Measurements from ENCODE around the gene PRAMEF10. TPM values are rescaled to one million over a fixed set of nuclear protein-coding genes. Genes with fewer than 3 reads are reported as not detected.
"Not testable (repeated sequence)": the region's sequence is repeated elsewhere in the genome, so short reads cannot be mapped to it uniquely, and the experiment has no call there.

Gene PRAMEF10
- total and polyA plus RNA-seq, 7 donors = not detected

DNA sequence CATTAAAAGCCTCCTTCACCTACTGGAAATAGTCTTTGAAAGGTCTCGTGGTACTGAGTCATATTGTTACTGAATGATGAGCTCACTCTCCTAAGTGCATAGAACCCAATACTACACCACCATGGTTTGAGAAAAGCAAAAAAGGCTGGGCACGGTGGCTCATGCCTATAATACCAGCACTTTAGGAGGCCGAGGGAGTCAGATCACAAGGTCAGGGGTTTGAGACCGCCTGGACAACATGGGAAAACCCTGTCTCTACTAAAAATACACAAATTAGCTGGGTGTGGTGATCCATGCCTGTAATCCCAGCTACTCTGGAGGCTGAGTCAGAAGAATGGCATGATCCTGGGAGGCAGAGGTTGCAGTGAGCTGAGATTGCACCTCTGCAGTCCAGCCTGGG lies 46.3 kb downstream of the PRAMEF10 start:
- H3K4me3 ChIP-seq = no peak overlapping the region
- DNase-seq (no peak), ATAC-seq (no peak)
- TF ChIP-seq, protein P1, sequence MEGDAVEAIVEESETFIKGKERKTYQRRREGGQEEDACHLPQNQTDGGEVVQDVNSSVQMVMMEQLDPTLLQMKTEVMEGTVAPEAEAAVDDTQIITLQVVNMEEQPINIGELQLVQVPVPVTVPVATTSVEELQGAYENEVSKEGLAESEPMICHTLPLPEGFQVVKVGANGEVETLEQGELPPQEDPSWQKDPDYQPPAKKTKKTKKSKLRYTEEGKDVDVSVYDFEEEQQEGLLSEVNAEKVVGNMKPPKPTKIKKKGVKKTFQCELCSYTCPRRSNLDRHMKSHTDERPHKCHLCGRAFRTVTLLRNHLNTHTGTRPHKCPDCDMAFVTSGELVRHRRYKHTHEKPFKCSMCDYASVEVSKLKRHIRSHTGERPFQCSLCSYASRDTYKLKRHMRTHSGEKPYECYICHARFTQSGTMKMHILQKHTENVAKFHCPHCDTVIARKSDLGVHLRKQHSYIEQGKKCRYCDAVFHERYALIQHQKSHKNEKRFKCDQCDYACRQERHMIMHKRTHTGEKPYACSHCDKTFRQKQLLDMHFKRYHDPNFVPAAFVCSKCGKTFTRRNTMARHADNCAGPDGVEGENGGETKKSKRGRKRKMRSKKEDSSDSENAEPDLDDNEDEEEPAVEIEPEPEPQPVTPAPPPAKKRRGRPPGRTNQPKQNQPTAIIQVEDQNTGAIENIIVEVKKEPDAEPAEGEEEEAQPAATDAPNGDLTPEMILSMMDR (IDR thresholded peaks at IDR 0.05) = no peak
- H3K27me3 ChIP-seq (ENCODE audit: insufficient read depth in 3 of 3, low read length in 2 of 3) = no peaks in the 10 kb centered on the region
- WGBS, 3 donors = 58 to 64% (median 62%) methylated on average over 4 of the region's 4 CpGs
- H3K27ac ChIP-seq = no peak overlapping the region
- H3K36me3 ChIP-seq (ENCODE audit: insufficient read depth in 1 of 2, low read depth in 1 of 2) = no peaks in the 10 kb centered on the region
- no peaks in the 10 kb centered on the region for H3K4me1 ChIP-seq
- intact Hi-C loops (cut with DNase I) = no loop called here
- no peaks in the 10 kb centered on the region for H3K9me3 ChIP-seq

DNA sequence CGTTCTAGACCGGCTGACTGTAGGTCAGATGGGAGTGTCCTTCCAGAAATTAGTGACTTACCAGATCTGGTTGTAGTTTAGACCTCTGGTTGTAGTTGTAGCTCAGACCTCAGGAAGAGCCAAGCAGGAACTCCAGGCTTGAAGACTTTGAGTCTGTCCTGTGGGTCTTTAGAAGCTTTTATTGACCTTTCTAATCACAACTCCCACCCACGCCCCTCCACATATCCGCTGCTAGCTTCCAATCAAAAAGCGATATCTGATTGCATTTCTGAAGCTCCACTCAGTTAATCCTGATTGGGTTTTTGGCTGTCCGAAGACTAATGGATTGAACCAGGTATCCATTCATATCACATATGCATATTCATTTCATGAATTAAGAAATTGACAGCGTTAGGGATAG lies 49.5 kb downstream of the PRAMEF10 start, which contains the start of gene HNRNPCL1:
Gene HNRNPCL1 (minus strand): TSS at position 101 of the 400 bp plus-strand sequence. CDS start 431 bp downstream, outside the sequence.
- ATAC-seq; H3K4me3 ChIP-seq; DNase-seq; H3K4me1 ChIP-seq; H3K36me3 ChIP-seq (ENCODE audit: insufficient read depth in 1 of 2, low read depth in 1 of 2); intact Hi-C loops (cut with DNase I); H3K27me3 ChIP-seq (ENCODE audit: insufficient read depth in 3 of 3, low read length in 2 of 3); H3K9me3 ChIP-seq; H3K27ac ChIP-seq: not testable (repeated sequence)
- WGBS, 3 donors = 83 to 88% (median 86%) methylated on average over 7 of the region's 7 CpGs

Other genes starting within 250 kb of the PRAMEF10 start
- not detected for gene AADACL3, start 182.2 kb downstream of the PRAMEF10 start, total RNA-seq
- not detected for gene AADACL3, start 182.2 kb downstream of the PRAMEF10 start, polyA plus RNA-seq
- not detected for gene CFAP107, start 152.1 kb downstream of the PRAMEF10 start, total RNA-seq
- under 1 TPM in 1 of 3 donors, not detected in 2; 0.04 TPM for gene CFAP107, start 152.1 kb downstream of the PRAMEF10 start, polyA plus RNA-seq
- gene PRAMEF12, start 124.5 kb downstream of the PRAMEF10 start, total RNA-seq = not detected
- not detected for gene PRAMEF12, start 124.5 kb downstream of the PRAMEF10 start, polyA plus RNA-seq
- not detected for gene PRAMEF1, start 106.9 kb downstream of the PRAMEF10 start, total RNA-seq
- gene PRAMEF1, start 106.9 kb downstream of the PRAMEF10 start, polyA plus RNA-seq = not detected
- gene PRAMEF11, start 66.9 kb downstream of the PRAMEF10 start, total RNA-seq = not detected
- not detected for gene PRAMEF11, start 66.9 kb downstream of the PRAMEF10 start, polyA plus RNA-seq
- not detected for gene HNRNPCL1, start 49.5 kb downstream of the PRAMEF10 start, total RNA-seq
- not detected for gene HNRNPCL1, start 49.5 kb downstream of the PRAMEF10 start, polyA plus RNA-seq
- not detected for gene PRAMEF2, start 41.2 kb downstream of the PRAMEF10 start, total RNA-seq
- gene PRAMEF2, start 41.2 kb downstream of the PRAMEF10 start, polyA plus RNA-seq = not detected
- gene PRAMEF4, start 12.1 kb downstream of the PRAMEF10 start, total RNA-seq = not detected
- not detected for gene PRAMEF4, start 12.1 kb downstream of the PRAMEF10 start, polyA plus RNA-seq
- not detected for gene PRAMEF7, start 18.3 kb upstream of the PRAMEF10 start, total RNA-seq
- not detected for gene PRAMEF7, start 18.3 kb upstream of the PRAMEF10 start, polyA plus RNA-seq
- not detected for gene PRAMEF6, start 49.3 kb upstream of the PRAMEF10 start, total RNA-seq
- gene PRAMEF6, start 49.3 kb upstream of the PRAMEF10 start, polyA plus RNA-seq = not detected
- gene PRAMEF27, start 158.3 kb upstream of the PRAMEF10 start, total RNA-seq = not detected
- not detected for gene PRAMEF27, start 158.3 kb upstream of the PRAMEF10 start, polyA plus RNA-seq
- gene HNRNPCL3, start 162.5 kb upstream of the PRAMEF10 start, total RNA-seq = not detected
- gene HNRNPCL3, start 162.5 kb upstream of the PRAMEF10 start, polyA plus RNA-seq = not detected
- gene PRAMEF25, start 172.5 kb upstream of the PRAMEF10 start, total RNA-seq = not detected
- gene PRAMEF25, start 172.5 kb upstream of the PRAMEF10 start, polyA plus RNA-seq = not detected
- not detected for gene HNRNPCL2, start 218.6 kb upstream of the PRAMEF10 start, total RNA-seq
- not detected for gene HNRNPCL2, start 218.6 kb upstream of the PRAMEF10 start, polyA plus RNA-seq

All from psoas muscle (tissue), 8 donors.